Measurements from ENCODE around the gene OR2C1.
A peak's percentile ranks its signal among the peaks of the same experiment; 100 is the strongest.

The OR2C1 gene

GRCh38 chr16:3356118-3356517 lies 429 bp downstream of the OR2C1 start:
- Histone ChIP-seq H3F3A (ENCODE audit: insufficient read depth) (0 out of 2 replicates have a peak, but pooled peaks cover 5% of the 10 kb centered on the region), H2AFZ (ENCODE audit: low read depth, low read length, severe bottlenecking) (no peak overlapping the region), H3K9me2 (replicated peaks; ENCODE audit: insufficient read depth, low read length) (no peaks in the 10 kb centered on the region), H3K79me2 (ENCODE audit: insufficient read depth, low read length) (no peaks in the 10 kb centered on the region), H3K27ac (ENCODE audit: low read depth, low read length) (no peak overlapping the region), H3K4me2 (ENCODE audit: low read depth, low read length, poor library complexity, severe bottlenecking) (no peak overlapping the region), H3K27me3 (ENCODE audit: low read length) (no peaks in the 10 kb centered on the region), H4K20me1 (ENCODE audit: low read depth, low read length) (no peaks in the 10 kb centered on the region), H3K4me3 (ENCODE audit: insufficient read depth, low read length, poor library complexity, severe bottlenecking) (no peak overlapping the region), H3K9ac (ENCODE audit: low read length) (no peak overlapping the region), H3K36me3 (ENCODE audit: low read length) (no peaks in the 10 kb centered on the region), H3K9me3 (ENCODE audit: insufficient read depth, low read length) (no peaks in the 10 kb centered on the region)
- no peak for TF ChIP-seq EZH2phosphoT487 (conservative IDR thresholded peaks at IDR 0.05; ENCODE audit: low read length)
- TF ChIP-seq CTCF (IDR thresholded peaks at IDR 0.05; ENCODE audit: insufficient read depth, low read length, poor library complexity, severe bottlenecking), result no peak

- Histone ChIP-seq H3K36me3 (ENCODE audit: low read length) (no peaks in the 10 kb centered on the region), H3K79me2 (ENCODE audit: insufficient read depth, low read length) (no peaks in the 10 kb centered on the region), H3K27me3 (ENCODE audit: low read length) (no peaks in the 10 kb centered on the region), H3K9me2 (replicated peaks; ENCODE audit: insufficient read depth, low read length) (no peaks in the 10 kb centered on the region), H3K27ac (ENCODE audit: low read depth, low read length) (no peak overlapping the region), H3F3A (ENCODE audit: insufficient read depth) (no peaks in the 10 kb centered on the region), H3K9ac (ENCODE audit: low read length) (no peak overlapping the region), H4K20me1 (ENCODE audit: low read depth, low read length) (no peaks in the 10 kb centered on the region), H3K4me3 (ENCODE audit: insufficient read depth, low read length, poor library complexity, severe bottlenecking) (no peak overlapping the region), H2AFZ (ENCODE audit: low read depth, low read length, severe bottlenecking) (no peak overlapping the region), H3K9me3 (ENCODE audit: insufficient read depth, low read length) (no peaks in the 10 kb centered on the region), H3K4me2 (ENCODE audit: low read depth, low read length, poor library complexity, severe bottlenecking) (no peak overlapping the region)
- TF ChIP-seq CTCF (IDR thresholded peaks at IDR 0.05; ENCODE audit: insufficient read depth, low read length, poor library complexity, severe bottlenecking) (no peak), EZH2phosphoT487 (conservative IDR thresholded peaks at IDR 0.05; ENCODE audit: low read length) (no peak)
Observed at GRCh38 chr16:3358871-3359270, 3.2 kb downstream of the OR2C1 start.

GRCh38 chr16:3362931-3363330 lies 7.2 kb downstream of the OR2C1 start:
- peak overlapping the region; percentile 30 for H2AFZ ChIP-seq (ENCODE audit: low read depth, low read length, severe bottlenecking)
- no peaks in the 10 kb centered on the region for H3K27me3 ChIP-seq (ENCODE audit: low read length)
- no peaks in the 10 kb centered on the region for H3K9me3 ChIP-seq (ENCODE audit: insufficient read depth, low read length)
- no peak overlapping the region for H3K27ac ChIP-seq (ENCODE audit: low read depth, low read length)
- H3K9me2 ChIP-seq (replicated peaks; ENCODE audit: insufficient read depth, low read length), result no peaks in the 10 kb centered on the region
- H3F3A ChIP-seq (ENCODE audit: insufficient read depth), result no peaks in the 10 kb centered on the region
- H3K36me3 ChIP-seq (ENCODE audit: low read length), result no peaks in the 10 kb centered on the region
- H3K9ac ChIP-seq (ENCODE audit: low read length), result no peak overlapping the region
- H4K20me1 ChIP-seq (ENCODE audit: low read depth, low read length), result no peaks in the 10 kb centered on the region
- TF ChIP-seq CTCF (IDR thresholded peaks at IDR 0.05; ENCODE audit: insufficient read depth, low read length, poor library complexity, severe bottlenecking), result no peak
- TF ChIP-seq EZH2phosphoT487 (conservative IDR thresholded peaks at IDR 0.05; ENCODE audit: low read length), result no peak
- H3K4me2 ChIP-seq (ENCODE audit: low read depth, low read length, poor library complexity, severe bottlenecking), result no peak overlapping the region
- H3K79me2 ChIP-seq (ENCODE audit: insufficient read depth, low read length), result no peaks in the 10 kb centered on the region
- H3K4me3 ChIP-seq (ENCODE audit: insufficient read depth, low read length, poor library complexity, severe bottlenecking), result no peak overlapping the region
